RWPE2 (cell line): ENCODE data around the gene BRD4.

Experiments
- ATAC-seq: fragments of 200-7000 bp; cut with Tn5 transposase; 3 replicates; pipeline ENCODE4 v1.9.1; 2021; ENCODE audit warnings: low read depth
- DNase-seq: peaks from one replicate; pipeline ENCODE4 v3.0.0-alpha.2; 2020; ENCODE audit warnings: low spot score
- H3K27ac ChIP-seq: fragments of 450-650 bp; 2 replicates; pipeline ENCODE4 v1.5.1; 2017; ENCODE audit warnings: mild to moderate bottlenecking; ENCODE audit not compliant: poor library complexity, severe bottlenecking
- H3K27me3 ChIP-seq: fragments of 250-450 bp; sonication (Bioruptor Pico); 2 replicates; pipeline ENCODE4 v1.5.1; 2021; ENCODE audit warnings: mild to moderate bottlenecking, moderate library complexity; ENCODE audit not compliant: insufficient read depth, poor library complexity, severe bottlenecking
- H3K36me3 ChIP-seq: fragments of 250-450 bp; sonication (Bioruptor Pico); 2 replicates; pipeline ENCODE4 v1.5.1; 2020; ENCODE audit warnings: low read depth, mild to moderate bottlenecking, moderate library complexity
- H3K4me1 ChIP-seq: fragments of 250-450 bp; sonication (Bioruptor Pico); 2 replicates; pipeline ENCODE4 v1.5.1; 2021; ENCODE audit warnings: mild to moderate bottlenecking, moderate library complexity; ENCODE audit not compliant: insufficient read depth, poor library complexity, severe bottlenecking
- H3K4me3 ChIP-seq: fragments of 250-450 bp; sonication (Bioruptor Pico); 2 replicates; pipeline ENCODE4 v1.5.1; 2021; ENCODE audit warnings: mild to moderate bottlenecking, moderate library complexity; ENCODE audit not compliant: severe bottlenecking
- H3K9me3 ChIP-seq: fragments of 250-450 bp; sonication (Bioruptor Pico); 2 replicates; pipeline ENCODE4 v1.5.1; 2021; ENCODE audit warnings: mild to moderate bottlenecking, moderate library complexity; ENCODE audit not compliant: severe bottlenecking
- TF ChIP-seq, protein P1 (sequence below): fragments of 450-650 bp; IDR thresholded peaks from one replicate; pipeline ENCODE4 v1.5.1; 2017; ENCODE audit warnings: mild to moderate bottlenecking, moderate library complexity; ENCODE audit not compliant: poor library complexity, severe bottlenecking

Gene BRD4

DNA sequence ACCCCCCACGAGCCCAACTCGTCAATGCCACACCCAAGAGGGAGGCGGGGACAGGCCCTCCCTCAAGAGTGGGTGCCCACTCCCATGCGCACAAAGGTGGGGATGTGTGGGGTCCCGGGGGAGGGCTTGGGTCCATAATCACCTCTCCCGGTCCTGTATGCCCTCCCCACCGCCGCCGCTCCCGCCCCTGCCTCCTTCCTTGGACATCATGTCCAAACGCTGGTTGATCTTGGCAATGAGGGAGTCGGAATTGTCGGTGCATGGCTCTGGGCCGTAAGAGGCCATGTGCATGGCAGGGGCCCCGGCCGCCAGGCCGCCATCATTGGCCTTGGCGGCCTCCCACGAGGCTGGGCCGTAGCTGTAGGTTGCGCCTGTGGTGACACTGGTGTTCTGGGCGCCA, 41.3 kb upstream of the BRD4 start:
- H3K27ac ChIP-seq = no peak overlapping the region
- H3K9me3 ChIP-seq = no peaks in the 10 kb centered on the region
- ATAC-seq (no peak), DNase-seq (no peak)
- H3K36me3 ChIP-seq = peaks cover 58% of the 10 kb centered on the region
- TF ChIP-seq, protein P1, sequence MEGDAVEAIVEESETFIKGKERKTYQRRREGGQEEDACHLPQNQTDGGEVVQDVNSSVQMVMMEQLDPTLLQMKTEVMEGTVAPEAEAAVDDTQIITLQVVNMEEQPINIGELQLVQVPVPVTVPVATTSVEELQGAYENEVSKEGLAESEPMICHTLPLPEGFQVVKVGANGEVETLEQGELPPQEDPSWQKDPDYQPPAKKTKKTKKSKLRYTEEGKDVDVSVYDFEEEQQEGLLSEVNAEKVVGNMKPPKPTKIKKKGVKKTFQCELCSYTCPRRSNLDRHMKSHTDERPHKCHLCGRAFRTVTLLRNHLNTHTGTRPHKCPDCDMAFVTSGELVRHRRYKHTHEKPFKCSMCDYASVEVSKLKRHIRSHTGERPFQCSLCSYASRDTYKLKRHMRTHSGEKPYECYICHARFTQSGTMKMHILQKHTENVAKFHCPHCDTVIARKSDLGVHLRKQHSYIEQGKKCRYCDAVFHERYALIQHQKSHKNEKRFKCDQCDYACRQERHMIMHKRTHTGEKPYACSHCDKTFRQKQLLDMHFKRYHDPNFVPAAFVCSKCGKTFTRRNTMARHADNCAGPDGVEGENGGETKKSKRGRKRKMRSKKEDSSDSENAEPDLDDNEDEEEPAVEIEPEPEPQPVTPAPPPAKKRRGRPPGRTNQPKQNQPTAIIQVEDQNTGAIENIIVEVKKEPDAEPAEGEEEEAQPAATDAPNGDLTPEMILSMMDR = no peak
- H3K4me1 ChIP-seq = peaks cover 4% of the 10 kb centered on the region
- no peaks in the 10 kb centered on the region for H3K27me3 ChIP-seq
- H3K4me3 ChIP-seq = no peak overlapping the region

- H3K27me3 ChIP-seq = no peaks in the 10 kb centered on the region
- H3K4me3 ChIP-seq = no peak overlapping the region
- DNase-seq (no peak), ATAC-seq (no peak)
- H3K9me3 ChIP-seq = no peaks in the 10 kb centered on the region
- H3K36me3 ChIP-seq = peaks cover 66% of the 10 kb centered on the region
- no peak overlapping the region for H3K27ac ChIP-seq
- TF ChIP-seq, protein P1 = no peak
- H3K4me1 ChIP-seq = peaks cover 4% of the 10 kb centered on the region
Measured at GRCh38 chr19:15372891-15373301, 40.6 kb upstream of the BRD4 start.

- ATAC-seq (no peak), DNase-seq (no peak)
- H3K27ac ChIP-seq = no peak overlapping the region
- H3K36me3 ChIP-seq = peaks cover 70% of the 10 kb centered on the region
- H3K27me3 ChIP-seq = no peaks in the 10 kb centered on the region
- H3K4me3 ChIP-seq = no peak overlapping the region
- peaks cover 4% of the 10 kb centered on the region for H3K4me1 ChIP-seq
- TF ChIP-seq, protein P1 = no peak
- no peaks in the 10 kb centered on the region for H3K9me3 ChIP-seq
Measured at GRCh38 chr19:15372470-15372869, 40.1 kb upstream of the BRD4 start.

GRCh38 chr19:15371786-15372380, 39.5 kb upstream of the BRD4 start:
- Histone ChIP-seq H3K27me3 (no peaks in the 10 kb centered on the region), H3K4me1 (peaks cover 3% of the 10 kb centered on the region), H3K4me3 (no peak overlapping the region), H3K36me3 (peaks cover 76% of the 10 kb centered on the region), H3K27ac (no peak overlapping the region), H3K9me3 (no peaks in the 10 kb centered on the region)
- no peak for DNase-seq
- ATAC-seq = no peak
- TF ChIP-seq, protein P1 = no peak

DNA sequence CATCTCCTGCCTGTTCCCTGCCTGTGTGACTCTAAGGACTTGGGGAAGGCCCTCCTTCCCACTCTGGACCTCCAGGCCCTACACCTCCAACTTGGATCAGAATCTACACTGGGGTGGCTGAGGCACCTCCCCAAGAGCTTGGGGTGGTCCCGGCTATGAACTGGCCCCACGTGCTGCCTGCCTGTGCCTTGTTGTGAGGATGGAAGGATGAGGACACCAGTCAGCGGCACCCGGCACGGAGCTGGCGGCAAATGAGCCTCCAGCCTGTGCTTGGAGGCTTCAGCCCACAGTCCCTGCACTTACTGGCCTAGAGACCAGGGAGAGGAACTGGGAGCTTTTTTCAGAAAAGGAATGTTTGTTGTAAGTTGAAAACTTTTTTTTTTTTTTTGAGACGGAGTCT, 38.8 kb upstream of the BRD4 start:
- no peaks in the 10 kb centered on the region for H3K27me3 ChIP-seq
- no peaks in the 10 kb centered on the region for H3K9me3 ChIP-seq
- no peak for ATAC-seq
- no peak overlapping the region for H3K4me3 ChIP-seq
- H3K4me1 ChIP-seq = no peaks in the 10 kb centered on the region
- no peak overlapping the region for H3K27ac ChIP-seq
- DNase-seq = no peak
- TF ChIP-seq, protein P1 = no peak
- peaks cover 76% of the 10 kb centered on the region for H3K36me3 ChIP-seq
